A549 (cell line): Measurements from ENCODE around the gene RNF41.

Experiments used
- CBX8 ChIP-seq: fragments of 200-600 bp; sonication (generic); IDR thresholded peaks from 2 replicates; pipeline ENCODE4 v1.6.1; 2016
- CTCF ChIP-seq: fragments of >200 bp; sonication (Bioruptor Twin); formaldehyde crosslinking; IDR thresholded peaks from 3 replicates; pipeline ENCODE4 v1.5.1; 2016
- ESRRA ChIP-seq: fragments of 150-350 bp; IDR thresholded peaks from 2 replicates; pipeline ENCODE4 v1.6.1; 2014; ENCODE audit warnings: mild to moderate bottlenecking, low read length, borderline replicate concordance
- MAFK ChIP-seq: fragments of 450-650 bp; IDR thresholded peaks from 2 replicates; pipeline ENCODE4 v1.6.1; 2014; ENCODE audit not compliant: partially characterized antibody
- NFE2L2 ChIP-seq: fragments of 150-350 bp; conservative IDR thresholded peaks from 2 replicates; pipeline ENCODE4 v1.6.1; 2014; ENCODE audit warnings: low read length
- POLR2A ChIP-seq: IDR thresholded peaks from 2 replicates; pipeline ENCODE4 v1.6.1; 2012; ENCODE audit warnings: mild to moderate bottlenecking, low read length
- TF ChIP-seq, protein P1 (sequence below): IDR thresholded peaks from 2 replicates; pipeline ENCODE4 v1.6.1; 2012

DNA sequence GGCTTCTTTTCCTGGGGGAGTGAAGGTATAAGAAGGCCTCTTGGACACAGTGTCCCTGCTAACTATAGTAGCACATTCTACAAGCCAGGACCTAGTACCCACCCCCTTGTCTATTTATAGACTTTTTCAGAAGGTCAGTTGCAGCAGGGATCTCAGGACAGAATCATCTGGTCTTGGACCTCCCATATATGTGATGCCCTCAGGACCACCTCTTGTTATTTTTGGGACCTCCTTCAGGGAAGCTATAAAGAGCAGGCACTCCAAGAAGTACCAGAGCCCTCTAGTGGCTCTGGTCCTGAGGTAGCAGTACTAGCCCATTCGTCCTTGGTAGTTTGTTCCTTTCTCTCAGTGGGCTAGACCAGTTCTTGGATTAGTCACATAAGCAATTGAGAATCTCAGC lies 49.3 kb upstream of the RNF41 start:
- TF ChIP-seq MAFK: no peak
- peak; percentile 59 for TF ChIP-seq CTCF
- no peak for TF ChIP-seq NFE2L2
- no peak for TF ChIP-seq POLR2A
- TF ChIP-seq CBX8: no peak
- no peak for TF ChIP-seq ESRRA
- TF ChIP-seq, protein P1, sequence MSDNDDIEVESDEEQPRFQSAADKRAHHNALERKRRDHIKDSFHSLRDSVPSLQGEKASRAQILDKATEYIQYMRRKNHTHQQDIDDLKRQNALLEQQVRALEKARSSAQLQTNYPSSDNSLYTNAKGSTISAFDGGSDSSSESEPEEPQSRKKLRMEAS: no peak
